DOHH2 (cell line): ENCODE results near the gene MTHFSD.

Source experiments
- H3F3A ChIP-seq: fragments of 200-600 bp; sonication (generic), shearing (Covaris generic); 2 replicates; pipeline ENCODE4 v1.6.0; 2016; ENCODE audit warnings: antibody characterized with exemption, mild to moderate bottlenecking; ENCODE audit not compliant: control insufficient read depth, insufficient read depth
- H3K27ac ChIP-seq: fragments of 200-600 bp; sonication (generic); 2 replicates; pipeline ENCODE4 v1.5.1; 2014; ENCODE audit warnings: low read depth, mild to moderate bottlenecking, low read length, moderate library complexity
- H3K27me3 ChIP-seq: fragments of 200-600 bp; sonication (generic); 2 replicates; pipeline ENCODE4 v1.6.1; 2014; ENCODE audit warnings: mild to moderate bottlenecking, low read length, mixed read lengths; ENCODE audit not compliant: control insufficient read depth
- H3K36me3 ChIP-seq: fragments of 200-600 bp; sonication (generic); 2 replicates; pipeline ENCODE4 v1.6.1; 2014; ENCODE audit warnings: mild to moderate bottlenecking, low read length, moderate library complexity, mixed read lengths; ENCODE audit not compliant: control insufficient read depth
- H3K4me1 ChIP-seq: fragments of 200-600 bp; sonication (generic); 2 replicates; pipeline ENCODE4 v1.6.1; 2014; ENCODE audit warnings: mild to moderate bottlenecking, low read length, mixed read lengths; ENCODE audit not compliant: control insufficient read depth
- H3K4me2 ChIP-seq: fragments of 200-600 bp; sonication (generic); 2 replicates; pipeline ENCODE4 v1.6.0; 2014; ENCODE audit warnings: mild to moderate bottlenecking, low read length, moderate library complexity
- H3K4me3 ChIP-seq: fragments of 200-600 bp; sonication (generic); 2 replicates; pipeline ENCODE4 v1.5.1; 2014; ENCODE audit warnings: mild to moderate bottlenecking, low read length, mixed read lengths
- H3K79me2 ChIP-seq: fragments of 200-600 bp; sonication (generic); 2 replicates; pipeline ENCODE4 v1.6.1; 2014; ENCODE audit warnings: mild to moderate bottlenecking, low read length, mixed read lengths; ENCODE audit not compliant: control insufficient read depth
- H3K9me2 ChIP-seq: fragments of 200-600 bp; sonication (generic); replicated peaks from 2 replicates; pipeline ENCODE4 v1.6.1; 2014; ENCODE audit warnings: mild to moderate bottlenecking, low read length, mixed read lengths; ENCODE audit not compliant: control insufficient read depth
- H3K9me3 ChIP-seq: fragments of 200-600 bp; sonication (generic); 2 replicates; pipeline ENCODE4 v1.6.1; 2014; ENCODE audit warnings: antibody characterized with exemption, low read length, mixed read lengths; ENCODE audit not compliant: control insufficient read depth, insufficient read depth
- H4K20me1 ChIP-seq: fragments of 200-600 bp; sonication (generic); 2 replicates; pipeline ENCODE4 v1.6.0; 2014; ENCODE audit warnings: low read depth, mild to moderate bottlenecking, antibody characterized with exemption, low read length, moderate library complexity; ENCODE audit not compliant: control insufficient read depth, insufficient read depth
- EZH2phosphoT487 ChIP-seq: fragments of 200-600 bp; sonication (generic); IDR thresholded peaks from 2 replicates; pipeline ENCODE4 v1.6.1; 2017; ENCODE audit warnings: borderline replicate concordance, mild to moderate bottlenecking, antibody characterized with exemption, low read length, moderate library complexity, mixed read lengths
- TF ChIP-seq, protein P1 (sequence below): fragments of 200-600 bp; sonication (generic); IDR thresholded peaks from one replicate; pipeline ENCODE4 v1.5.1; 2014; ENCODE audit warnings: antibody characterized with exemption, mild to moderate bottlenecking, low read depth, low read length; ENCODE audit not compliant: poor library complexity, severe bottlenecking

The MTHFSD gene

DNA sequence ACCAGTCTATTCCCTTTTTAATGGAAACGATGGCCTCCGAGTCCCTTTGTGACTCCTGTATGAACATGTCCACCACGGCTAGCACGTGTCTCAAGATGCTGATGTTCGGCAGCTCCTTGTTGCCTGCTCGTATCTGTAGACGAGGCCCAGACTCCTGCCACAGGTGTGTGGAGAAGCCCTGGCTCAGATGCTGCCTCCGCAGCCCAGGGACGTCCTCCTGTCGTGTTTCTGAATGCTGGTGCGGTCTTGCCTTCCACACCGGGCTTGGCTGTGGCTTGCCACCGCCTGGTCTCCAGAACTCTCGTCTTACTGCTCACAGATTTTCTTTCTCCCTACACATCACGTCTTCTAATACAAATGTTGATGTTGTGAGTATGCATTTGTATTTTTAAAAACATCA, 27.7 kb downstream of the MTHFSD start:
- Histone ChIP-seq H3K9me2 (no peaks in the 10 kb centered on the region), H3K27ac (no peak overlapping the region), H3F3A (no peaks in the 10 kb centered on the region), H3K79me2 (no peaks in the 10 kb centered on the region), H3K4me2 (no peak overlapping the region), H3K27me3 (no peaks in the 10 kb centered on the region), H3K4me1 (no peaks in the 10 kb centered on the region), H4K20me1 (no peaks in the 10 kb centered on the region), H3K36me3 (no peaks in the 10 kb centered on the region), H3K4me3 (no peak overlapping the region), H3K9me3 (no peaks in the 10 kb centered on the region)
- no peak for TF ChIP-seq EZH2phosphoT487

DNA sequence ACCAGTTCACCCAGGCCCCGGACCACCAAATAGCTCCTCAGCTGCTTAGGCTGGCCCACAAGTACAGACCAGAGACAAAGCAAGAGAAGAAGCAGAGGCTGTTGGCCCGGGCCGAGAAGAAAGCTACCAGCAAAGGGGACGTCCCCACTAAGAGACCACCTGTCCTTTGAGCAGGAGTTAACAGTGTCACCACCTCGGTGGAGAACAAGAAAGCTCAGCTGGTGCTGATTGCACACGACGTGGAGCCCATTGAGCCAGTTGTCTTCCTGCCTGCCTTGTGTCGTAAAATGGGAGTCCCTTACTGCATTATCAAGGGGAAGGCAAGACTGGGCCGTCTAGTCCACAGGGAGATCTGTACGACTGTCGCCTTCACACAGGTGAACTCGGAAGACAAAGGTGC, 29.3 kb downstream of the MTHFSD start:
- Histone ChIP-seq H3K4me1 (no peaks in the 10 kb centered on the region), H3K27me3 (no peaks in the 10 kb centered on the region), H3K27ac (no peak overlapping the region), H3F3A (no peaks in the 10 kb centered on the region), H3K36me3 (no peaks in the 10 kb centered on the region), H3K9me3 (no peaks in the 10 kb centered on the region), H3K4me3 (no peak overlapping the region), H4K20me1 (no peaks in the 10 kb centered on the region), H3K79me2 (no peaks in the 10 kb centered on the region), H3K4me2 (no peak overlapping the region), H3K9me2 (no peaks in the 10 kb centered on the region)
- no peak for TF ChIP-seq EZH2phosphoT487
- TF ChIP-seq, protein P1, sequence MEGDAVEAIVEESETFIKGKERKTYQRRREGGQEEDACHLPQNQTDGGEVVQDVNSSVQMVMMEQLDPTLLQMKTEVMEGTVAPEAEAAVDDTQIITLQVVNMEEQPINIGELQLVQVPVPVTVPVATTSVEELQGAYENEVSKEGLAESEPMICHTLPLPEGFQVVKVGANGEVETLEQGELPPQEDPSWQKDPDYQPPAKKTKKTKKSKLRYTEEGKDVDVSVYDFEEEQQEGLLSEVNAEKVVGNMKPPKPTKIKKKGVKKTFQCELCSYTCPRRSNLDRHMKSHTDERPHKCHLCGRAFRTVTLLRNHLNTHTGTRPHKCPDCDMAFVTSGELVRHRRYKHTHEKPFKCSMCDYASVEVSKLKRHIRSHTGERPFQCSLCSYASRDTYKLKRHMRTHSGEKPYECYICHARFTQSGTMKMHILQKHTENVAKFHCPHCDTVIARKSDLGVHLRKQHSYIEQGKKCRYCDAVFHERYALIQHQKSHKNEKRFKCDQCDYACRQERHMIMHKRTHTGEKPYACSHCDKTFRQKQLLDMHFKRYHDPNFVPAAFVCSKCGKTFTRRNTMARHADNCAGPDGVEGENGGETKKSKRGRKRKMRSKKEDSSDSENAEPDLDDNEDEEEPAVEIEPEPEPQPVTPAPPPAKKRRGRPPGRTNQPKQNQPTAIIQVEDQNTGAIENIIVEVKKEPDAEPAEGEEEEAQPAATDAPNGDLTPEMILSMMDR: no peak

DNA sequence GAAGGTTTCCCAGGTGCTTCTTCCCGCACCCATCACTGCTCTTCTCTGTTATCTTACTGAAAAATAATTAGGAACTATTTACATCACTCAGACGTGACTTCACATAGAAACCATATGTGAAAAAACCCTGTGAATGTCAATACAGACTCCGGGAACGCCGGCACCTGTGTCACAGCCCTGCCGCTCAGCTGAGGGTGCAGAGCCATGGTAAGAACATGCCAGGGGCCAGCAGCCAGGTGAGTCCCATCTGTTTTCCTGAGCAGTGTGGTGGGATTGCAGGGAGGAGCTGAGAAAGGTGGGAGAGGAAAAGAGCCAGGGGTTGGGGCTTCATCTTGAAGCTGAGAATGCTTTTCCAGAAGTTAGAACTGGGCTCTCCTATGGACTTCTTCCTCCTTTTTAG, 31.0 kb downstream of the MTHFSD start:
- no peaks in the 10 kb centered on the region for H3F3A ChIP-seq
- no peaks in the 10 kb centered on the region for H3K9me2 ChIP-seq
- peaks cover 4% of the 10 kb centered on the region; the same call in 1 of the 2 replicates for H3K4me1 ChIP-seq
- H3K27ac ChIP-seq: no peak overlapping the region
- TF ChIP-seq, protein P1: no peak
- no peak for TF ChIP-seq EZH2phosphoT487
- no peaks in the 10 kb centered on the region for H3K9me3 ChIP-seq
- H3K36me3 ChIP-seq: no peaks in the 10 kb centered on the region
- no peaks in the 10 kb centered on the region for H3K79me2 ChIP-seq
- no peaks in the 10 kb centered on the region for H3K27me3 ChIP-seq
- no peak overlapping the region for H3K4me3 ChIP-seq
- no peaks in the 10 kb centered on the region for H4K20me1 ChIP-seq
- no peak overlapping the region for H3K4me2 ChIP-seq

DNA sequence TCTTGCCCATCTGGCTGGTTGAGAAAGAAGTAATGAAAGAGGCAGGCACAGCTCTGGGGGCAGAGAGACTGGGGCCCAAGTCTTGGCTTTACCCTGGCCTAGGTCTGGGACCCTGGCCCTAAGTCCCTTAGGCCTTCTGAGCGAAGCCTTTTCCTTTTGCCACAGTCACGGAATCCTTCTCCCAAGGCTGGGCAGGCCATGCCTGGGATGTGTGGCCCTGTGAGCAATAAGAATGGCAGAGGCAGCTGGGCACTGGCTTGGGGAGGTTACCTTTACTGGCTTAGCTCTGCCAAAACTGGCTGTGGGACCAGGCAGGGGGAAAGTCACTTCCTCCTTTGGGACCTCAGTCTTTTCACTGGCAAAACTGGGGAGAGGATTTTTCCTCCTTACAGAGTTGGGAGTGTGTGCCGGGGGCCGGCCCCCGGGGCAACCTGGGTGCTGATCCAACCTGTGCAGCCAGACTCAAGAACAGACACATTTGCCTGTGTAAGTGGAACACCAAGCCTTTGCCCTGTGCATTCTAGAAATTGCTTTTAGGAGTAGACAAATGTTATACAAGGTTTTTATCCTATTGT, 31.8 kb downstream of the MTHFSD start:
- no peak overlapping the region for H3K4me3 ChIP-seq
- H3K27ac ChIP-seq: no peak overlapping the region
- no peaks in the 10 kb centered on the region for H3K36me3 ChIP-seq
- peaks cover 4% of the 10 kb centered on the region; the same call in 1 of the 2 replicates for H3K4me1 ChIP-seq
- H3K27me3 ChIP-seq: no peaks in the 10 kb centered on the region
- H3K9me2 ChIP-seq: no peaks in the 10 kb centered on the region
- H3K9me3 ChIP-seq: no peaks in the 10 kb centered on the region
- H3K79me2 ChIP-seq: no peaks in the 10 kb centered on the region
- H4K20me1 ChIP-seq: no peaks in the 10 kb centered on the region
- H3F3A ChIP-seq: no peaks in the 10 kb centered on the region
- no peak overlapping the region for H3K4me2 ChIP-seq
- TF ChIP-seq, protein P1: no peak
- no peak for TF ChIP-seq EZH2phosphoT487
